A549 (cell line): ENCODE data around the gene CNGA1. TPM values are rescaled to one million over a fixed set of nuclear protein-coding genes. Genes with fewer than 3 reads are reported as not detected.

ENCODE experiments used
- ATAC-seq, 2 experiments: fragments of 200-7000 bp in 1 of 2; fragments of >200 bp in 1 of 2; cut with Nextera tagmentation in 1 of 2; cut with Tn5 transposase in 1 of 2; 3 replicates each; pipeline versions ENCODE4 v1.8.0 to v1.9.1; 2018 to 2020; ENCODE audit warnings: mild to moderate bottlenecking in 1 of 2, moderate library complexity in 1 of 2
- CTCF ChIA-PET: fragments of 300-600 bp; sonication (Branson Sonifier 250); formaldehyde crosslinking; extraction: SDS; loops from one replicate; lab custom pipeline; 2021; ENCODE audit warnings: antibody characterized with exemption, inconsistent platforms; lab: Yijun Ruan, JAX
- POLR2A ChIA-PET: fragments of 350-600 bp; formaldehyde crosslinking; extraction: SDS; loops from one replicate; lab custom pipeline; 2021; ENCODE audit warnings: antibody characterized with exemption, inconsistent platforms; lab: Yijun Ruan, JAX
- DNase-seq, 2 experiments: peaks; one replicate each; pipeline versions ENCODE4 v3.0.0 to v3.0.0-alpha.2; 2011 to 2016; ENCODE audit warnings: low read depth in 1 of 2, low spot score in 1 of 2
- FAIRE-seq: peaks from 2 replicates; lab custom pipeline; 2011; peaks lifted over from hg19 to GRCh38; lab: Jason Lieb, UNC
- H3K27ac ChIP-seq, 2 experiments: fragments of >200 bp; sonication (Bioruptor Twin); formaldehyde crosslinking; 3 replicates each; pipeline ENCODE4 v1.5.1; 2016 to 2017
- H3K4me1 ChIP-seq: fragments of >200 bp; sonication (Bioruptor Twin); formaldehyde crosslinking; 3 replicates; pipeline ENCODE4 v1.6.1; 2016
- H3K4me2 ChIP-seq: fragments of >200 bp; sonication (Bioruptor Twin); formaldehyde crosslinking; 3 replicates; pipeline ENCODE4 v1.6.1; 2016
- H3K4me3 ChIP-seq: fragments of >200 bp; sonication (Bioruptor Twin); formaldehyde crosslinking; 3 replicates; pipeline ENCODE4 v1.5.1; 2016
- H3K9me3 ChIP-seq: fragments of >200 bp; sonication (Bioruptor Twin); formaldehyde crosslinking; 3 replicates; pipeline ENCODE4 v1.6.1; 2016
- BHLHE40 ChIP-seq: IDR thresholded peaks from 2 replicates; pipeline ENCODE4 v1.6.1; 2012; ENCODE audit warnings: low read depth, low read length, inconsistent platforms
- CBX2 ChIP-seq: fragments of 200-600 bp; sonication (generic); IDR thresholded peaks from 2 replicates; pipeline ENCODE4 v1.6.1; 2016; ENCODE audit warnings: low read depth, mild to moderate bottlenecking, borderline replicate concordance
- CBX8 ChIP-seq: fragments of 200-600 bp; sonication (generic); IDR thresholded peaks from 2 replicates; pipeline ENCODE4 v1.6.1; 2016
- CHD4 ChIP-seq: fragments of 200-600 bp; sonication (generic); IDR thresholded peaks from 2 replicates; pipeline ENCODE4 v1.6.1; 2016; ENCODE audit warnings: antibody characterized with exemption, mild to moderate bottlenecking, borderline replicate concordance
- EHMT2 ChIP-seq: fragments of 200-600 bp; sonication (generic); IDR thresholded peaks from 2 replicates; pipeline ENCODE4 v1.6.1; 2016; ENCODE audit warnings: antibody characterized with exemption, low read depth, mild to moderate bottlenecking, moderate library complexity
- ESRRA ChIP-seq: fragments of 150-350 bp; IDR thresholded peaks from 2 replicates; pipeline ENCODE4 v1.6.1; 2014; ENCODE audit warnings: mild to moderate bottlenecking, low read length, borderline replicate concordance
- FOSL2 ChIP-seq, 2 experiments: fragments of 450-650 bp in 1 of 2; fragments of >200 bp in 1 of 2; sonication (Bioruptor Twin) in 1 of 2; formaldehyde crosslinking; IDR thresholded peaks; 2 replicates each; pipeline versions ENCODE4 v1.5.0 to v1.6.1; 2016 to 2020; ENCODE audit warnings: mild to moderate bottlenecking in 1 of 2, moderate library complexity in 1 of 2
- FOXS1 ChIP-seq: fragments of 250-450 bp; sonication (Bioruptor Pico); IDR thresholded peaks from 2 replicates; pipeline ENCODE4 v1.5.0; 2020; ENCODE audit warnings: mild to moderate bottlenecking, moderate library complexity
- HEYL ChIP-seq: fragments of 250-450 bp; sonication (Bioruptor Pico); IDR thresholded peaks from 2 replicates; pipeline ENCODE4 v1.8.0; 2021; ENCODE audit warnings: mild to moderate bottlenecking, moderate library complexity
- JUN ChIP-seq, 2 experiments: fragments of >200 bp; sonication (Bioruptor Twin); formaldehyde crosslinking; IDR thresholded peaks; 2 replicates in 1 of 2; 3 replicates in 1 of 2; pipeline ENCODE4 v1.6.1; 2016 to 2017
- JUNB ChIP-seq: fragments of >200 bp; sonication (Bioruptor Twin); formaldehyde crosslinking; IDR thresholded peaks from 2 replicates; pipeline ENCODE4 v1.6.1; 2016
- MAFK ChIP-seq: fragments of 450-650 bp; IDR thresholded peaks from 2 replicates; pipeline ENCODE4 v1.6.1; 2014; ENCODE audit not compliant: partially characterized antibody
- MAZ ChIP-seq: fragments of 150-350 bp; IDR thresholded peaks from 2 replicates; pipeline ENCODE4 v1.6.1; 2014; ENCODE audit warnings: antibody characterized with exemption, low read depth, low read length, borderline replicate concordance
- NPAS2 ChIP-seq: fragments of 250-450 bp; sonication (Bioruptor Pico); IDR thresholded peaks from 2 replicates; pipeline ENCODE4 v1.8.0; 2022; ENCODE audit warnings: mild to moderate bottlenecking, moderate library complexity, borderline replicate concordance
- PBX3 ChIP-seq: IDR thresholded peaks from 2 replicates; pipeline ENCODE4 v1.6.1; 2012
- POLR2A ChIP-seq: IDR thresholded peaks from 2 replicates; pipeline ENCODE4 v1.6.1; 2012; ENCODE audit warnings: mild to moderate bottlenecking, low read length
- POLR2AphosphoS2 ChIP-seq: conservative IDR thresholded peaks from 2 replicates; pipeline ENCODE4 v1.6.1; 2012; ENCODE audit warnings: low read length, improper control_type of control experiment, inconsistent platforms
- RAD21 ChIP-seq, 2 experiments: fragments of >200 bp in 1 of 2; sonication (Bioruptor Twin) in 1 of 2; formaldehyde crosslinking in 1 of 2; IDR thresholded peaks in 1 of 2; conservative IDR thresholded peaks in 1 of 2; 2 replicates in 1 of 2; 3 replicates in 1 of 2; pipeline ENCODE4 v1.6.1; 2012 to 2018; ENCODE audit warnings: inconsistent platforms in 1 of 2
- RARB ChIP-seq: fragments of 250-450 bp; sonication (Bioruptor Pico); IDR thresholded peaks from 2 replicates; pipeline ENCODE4 v1.8.0; 2021; ENCODE audit warnings: mild to moderate bottlenecking, moderate library complexity
- RCOR1 ChIP-seq: fragments of 150-350 bp; IDR thresholded peaks from 2 replicates; pipeline ENCODE4 v1.6.1; 2014; ENCODE audit warnings: antibody characterized with exemption, low read length, low read depth
- REST ChIP-seq: fragments of 200-600 bp; sonication (generic); IDR thresholded peaks from 2 replicates; pipeline ENCODE4 v1.6.1; 2016; ENCODE audit warnings: antibody characterized with exemption, mild to moderate bottlenecking, moderate library complexity
- RNF2 ChIP-seq: fragments of 200-600 bp; sonication (generic); IDR thresholded peaks from 2 replicates; pipeline ENCODE4 v1.6.1; 2016; ENCODE audit warnings: low read depth, mild to moderate bottlenecking, antibody characterized with exemption, moderate library complexity, borderline replicate concordance
- SMC3 ChIP-seq: fragments of >200 bp; sonication (Bioruptor Twin); formaldehyde crosslinking; IDR thresholded peaks from 3 replicates; pipeline ENCODE4 v1.6.1; 2018; ENCODE audit warnings: inconsistent platforms
- SREBF2 ChIP-seq: fragments of 450-650 bp; IDR thresholded peaks from 2 replicates; pipeline ENCODE4 v1.6.1; 2014; ENCODE audit warnings: mild to moderate bottlenecking, moderate library complexity
- TFCP2L1 ChIP-seq: fragments of 250-450 bp; sonication (Bioruptor Pico); IDR thresholded peaks from 2 replicates; pipeline ENCODE4 v1.5.0; 2021; ENCODE audit warnings: mild to moderate bottlenecking
- TP53 ChIP-seq: fragments of 250-450 bp; sonication (Bioruptor Pico); IDR thresholded peaks from 2 replicates; pipeline ENCODE4 v1.5.0; 2021; ENCODE audit warnings: mild to moderate bottlenecking, moderate library complexity
- ZFP36 ChIP-seq: fragments of 450-650 bp; IDR thresholded peaks from 2 replicates; pipeline ENCODE4 v1.6.1; 2014; ENCODE audit warnings: borderline replicate concordance; ENCODE audit not compliant: partially characterized antibody
- WGBS: methylation state at CpG from one replicate; pipeline ENCODE4 v1.1.6; 2017; ENCODE audit errors: missing lambda C conversion rate; 5-methylcytosine and 5-hydroxymethylcytosine counted together
- polyA plus RNA-seq, 4 experiments: library from polyadenylated mRNA; depleted of rRNA in 3 of 4; stranded (reverse); fragments of >200 nt; fragmentation: RNase III in 1 of 4; extraction: RNeasy Plus Mini Kit Qiagen cat#74134 plus additional on column Dnase treatment in 1 of 4; gene quantifications; 2 replicates in 3 of 4; 3 replicates in 1 of 4; pipeline ENCODE4 v1.2.3, GENCODE V29; 2011 to 2017
- TF ChIP-seq, protein P1 (sequence below): fragments of 250-450 bp; sonication (Bioruptor Pico); IDR thresholded peaks from 2 replicates; pipeline ENCODE4 v1.5.0; 2020; ENCODE audit warnings: low read depth, mild to moderate bottlenecking, moderate library complexity
- TF ChIP-seq, protein P2 (sequence below): fragments of >200 bp; sonication (Bioruptor Twin); formaldehyde crosslinking; IDR thresholded peaks from 3 replicates; pipeline ENCODE4 v1.6.1; 2016

The CNGA1 gene
- polyA plus RNA-seq, 2 of the 4 experiments (the other 2 are of a cell fraction) = 0.12 TPM; not detected in 1

DNA sequence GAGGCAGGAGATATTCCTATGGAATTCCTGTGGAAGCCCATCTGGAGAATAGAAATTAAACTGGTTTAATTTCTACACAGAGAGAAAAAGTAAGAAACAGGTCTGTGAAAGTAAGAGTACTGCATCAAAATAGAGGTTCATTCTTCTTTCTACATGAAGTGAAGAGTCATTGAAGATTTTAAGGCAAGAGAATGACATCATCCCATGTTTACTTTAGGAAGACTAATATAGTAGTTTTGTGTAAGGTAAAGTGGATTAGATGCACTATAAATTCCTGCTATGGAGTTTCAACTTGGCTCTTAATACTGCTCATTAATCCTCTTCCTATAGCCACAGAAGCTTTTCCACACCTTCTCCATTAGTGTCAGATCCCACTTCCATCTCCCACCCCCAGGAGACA is 47.6 kb downstream of the CNGA1 start:
- FAIRE-seq = no peak
- ATAC-seq = no peak
- CTCF ChIA-PET = no interaction called here
- DNase-seq = no peak
- Histone ChIP-seq H3K27ac (no peak overlapping the region), H3K4me2 (no peak overlapping the region), H3K9me3 (no peaks in the 10 kb centered on the region)
- POLR2A ChIA-PET = no interaction called here
- TF ChIP-seq MAFK (no peak), CHD4 (no peak), POLR2AphosphoS2 (no peak), TP53 (CRISPR knock-in tag) (no peak), FOXS1 (CRISPR knock-in tag) (no peak), CBX8 (no peak), JUN (IDR thresholded peaks at IDR 0.05) (no peak), JUNB (no peak), CBX2 (no peak), POLR2A (no peak), RAD21 (conservative IDR thresholded peaks at IDR 0.05 in 1 of 2, IDR thresholded peaks at IDR 0.05 in 1 of 2) (no peak), TFCP2L1 (CRISPR knock-in tag) (no peak), RARB (CRISPR knock-in tag) (no peak), BHLHE40 (no peak), SMC3 (no peak), ESRRA (no peak), RCOR1 (no peak), PBX3 (no peak)
- TF ChIP-seq, protein P1, sequence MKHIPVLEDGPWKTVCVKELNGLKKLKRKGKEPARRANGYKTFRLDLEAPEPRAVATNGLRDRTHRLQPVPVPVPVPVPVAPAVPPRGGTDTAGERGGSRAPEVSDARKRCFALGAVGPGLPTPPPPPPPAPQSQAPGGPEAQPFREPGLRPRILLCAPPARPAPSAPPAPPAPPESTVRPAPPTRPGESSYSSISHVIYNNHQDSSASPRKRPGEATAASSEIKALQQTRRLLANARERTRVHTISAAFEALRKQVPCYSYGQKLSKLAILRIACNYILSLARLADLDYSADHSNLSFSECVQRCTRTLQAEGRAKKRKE = no peak
- TF ChIP-seq, all 56 proteins: peak for 0
- H3K4me3 ChIP-seq = no peak overlapping the region
- no peaks in the 10 kb centered on the region for H3K4me1 ChIP-seq

DNA sequence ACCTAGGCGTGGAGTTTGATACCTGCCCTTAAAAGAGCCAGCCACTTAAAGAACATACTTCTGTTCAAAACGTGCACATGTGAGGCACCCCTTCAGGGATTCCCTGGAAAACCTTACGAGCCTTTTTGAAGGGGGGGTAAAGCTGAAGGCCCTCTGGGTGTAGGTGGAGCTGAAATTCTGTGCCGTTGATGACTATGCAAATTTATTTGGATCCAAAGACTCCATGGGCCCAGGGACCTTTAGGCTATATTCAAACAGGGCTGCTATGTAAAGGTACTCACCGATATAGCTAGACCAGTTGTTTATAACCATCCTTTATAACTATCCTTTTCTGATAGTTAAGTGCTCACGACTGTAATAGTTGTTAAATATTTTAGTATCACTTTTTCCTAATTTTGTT is 61.8 kb downstream of the CNGA1 start:
- DNase-seq = no peak
- TF ChIP-seq SREBF2 = no peak
- TF ChIP-seq POLR2AphosphoS2 = no peak
- no peak for TF ChIP-seq RNF2
- TF ChIP-seq FOSL2 (IDR thresholded peaks at IDR 0.05) = no peak
- no peak for TF ChIP-seq FOSL2 (CRISPR knock-in tag; IDR thresholded peaks at IDR 0.05)
- no peak for TF ChIP-seq HEYL
- no peak for TF ChIP-seq NPAS2 (CRISPR knock-in tag)
- no peak for TF ChIP-seq BHLHE40
- TF ChIP-seq, all 56 proteins: peak for 0
- no peak for ATAC-seq
- 29% methylated on average over 5 of the region's 6 CpGs for WGBS
- FAIRE-seq = no peak
- Histone ChIP-seq H3K4me1 (no peaks in the 10 kb centered on the region), H3K9me3 (no peaks in the 10 kb centered on the region), H3K4me2 (no peak overlapping the region), H3K27ac (no peak overlapping the region), H3K4me3 (no peak overlapping the region)
- CTCF ChIA-PET = interaction anchor here (1.2 kb wide), 1 partner anchor 279 kb away, joined by 3 read pairs; no protein-coding TSS in a partner anchor
- POLR2A ChIA-PET = no interaction called here

DNA sequence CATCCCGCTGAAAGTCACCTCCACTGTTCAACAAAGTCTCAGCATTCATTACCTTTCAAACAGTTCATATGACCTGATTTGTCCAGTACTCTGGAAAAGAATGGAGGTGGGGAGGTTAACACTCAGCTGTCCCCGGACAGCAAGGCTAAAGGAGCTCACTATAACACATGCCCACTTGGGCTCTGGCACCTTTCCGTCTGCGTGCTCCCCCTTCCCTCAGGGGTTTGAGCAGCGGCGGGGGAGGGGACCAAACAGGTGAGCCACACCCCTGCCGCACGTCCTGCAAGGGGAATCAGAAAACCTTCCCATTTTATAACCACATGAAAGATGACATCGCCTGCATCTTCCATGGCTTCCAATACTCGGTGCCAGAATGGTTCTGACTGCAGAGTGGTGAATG is 62.2 kb downstream of the CNGA1 start:
- FAIRE-seq = no peak
- 25% methylated on average over 7 of the region's 10 CpGs for WGBS
- no peak for ATAC-seq
- no peak for TF ChIP-seq CBX8
- TF ChIP-seq POLR2AphosphoS2 = no peak
- TF ChIP-seq MAZ = no peak
- TF ChIP-seq ZFP36 = no peak
- no peak for TF ChIP-seq REST
- TF ChIP-seq TFCP2L1 (CRISPR knock-in tag) = no peak
- TF ChIP-seq NPAS2 (CRISPR knock-in tag) = no peak
- no peak for TF ChIP-seq EHMT2
- TF ChIP-seq ESRRA = no peak
- TF ChIP-seq JUNB = no peak
- TF ChIP-seq, protein P2, sequence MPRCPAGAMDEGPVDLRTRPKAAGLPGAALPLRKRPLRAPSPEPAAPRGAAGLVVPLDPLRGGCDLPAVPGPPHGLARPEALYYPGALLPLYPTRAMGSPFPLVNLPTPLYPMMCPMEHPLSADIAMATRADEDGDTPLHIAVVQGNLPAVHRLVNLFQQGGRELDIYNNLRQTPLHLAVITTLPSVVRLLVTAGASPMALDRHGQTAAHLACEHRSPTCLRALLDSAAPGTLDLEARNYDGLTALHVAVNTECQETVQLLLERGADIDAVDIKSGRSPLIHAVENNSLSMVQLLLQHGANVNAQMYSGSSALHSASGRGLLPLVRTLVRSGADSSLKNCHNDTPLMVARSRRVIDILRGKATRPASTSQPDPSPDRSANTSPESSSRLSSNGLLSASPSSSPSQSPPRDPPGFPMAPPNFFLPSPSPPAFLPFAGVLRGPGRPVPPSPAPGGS = no peak

More for the DNA sequence above, 62.2 kb downstream of the CNGA1 start:
- no peak for DNase-seq
- ChIA-PET CTCF (no interaction called here), POLR2A (no interaction called here)
- Histone ChIP-seq H3K9me3 (no peaks in the 10 kb centered on the region), H3K27ac (no peak overlapping the region), H3K4me2 (no peak overlapping the region), H3K4me3 (no peak overlapping the region), H3K4me1 (no peaks in the 10 kb centered on the region)
